Ectodermal cell (in vitro differentiated cells): Measurements from ENCODE around the gene PPP3CA.

Experiments
- H3K27ac ChIP-seq: 2 replicates; pipeline ENCODE4 v1.7.0; 2013; ENCODE audit warnings: mild to moderate bottlenecking, low read depth, low read length; ENCODE audit not compliant: insufficient read depth, poor library complexity, severe bottlenecking
- H3K27me3 ChIP-seq: 2 replicates; pipeline ENCODE4 v1.7.0; 2013; ENCODE audit warnings: mild to moderate bottlenecking, low read length; ENCODE audit not compliant: insufficient read depth, control insufficient read depth, poor library complexity, severe bottlenecking
- H3K36me3 ChIP-seq: one replicate; pipeline ENCODE4 v1.7.0; 2013; ENCODE audit warnings: low read length; ENCODE audit not compliant: control insufficient read depth, insufficient read depth
- H3K4me1 ChIP-seq: one replicate; pipeline ENCODE4 v1.7.0; 2013; ENCODE audit warnings: low read length; ENCODE audit not compliant: control insufficient read depth, insufficient read depth
- H3K4me3 ChIP-seq: 2 replicates; pipeline ENCODE4 v1.7.0; 2013; ENCODE audit warnings: low read depth, low read length, control low read depth; ENCODE audit not compliant: insufficient read depth
- H3K9me3 ChIP-seq: 2 replicates; pipeline ENCODE4 v1.7.0; 2013; ENCODE audit warnings: mild to moderate bottlenecking, low read length, moderate library complexity; ENCODE audit not compliant: control insufficient read depth
- WGBS, 2 experiments: methylation state at CpG; one replicate each; pipeline ENCODE4 v1.1.7; 2013; ENCODE audit warnings: missing lambda C conversion rate in 2 of 2; 5-methylcytosine and 5-hydroxymethylcytosine counted together

The PPP3CA gene

DNA sequence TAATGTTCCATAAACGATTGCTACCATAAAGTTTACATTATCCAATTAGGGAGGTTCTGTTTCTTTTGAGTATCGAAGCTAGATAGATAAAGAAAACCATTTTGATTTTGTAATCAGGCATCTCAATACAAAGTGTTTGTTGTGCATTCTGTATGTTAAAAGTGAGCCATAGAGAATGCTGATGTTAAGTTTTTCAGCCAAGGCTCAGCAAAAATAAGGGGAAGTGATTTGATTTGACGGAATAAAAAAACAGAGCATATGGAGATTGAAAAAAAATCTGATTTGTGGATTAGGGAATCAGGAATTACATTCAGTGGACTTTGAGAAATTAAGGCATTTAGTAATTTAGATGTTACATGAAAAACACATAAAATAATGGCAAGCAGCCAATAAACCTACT, 314.8 kb downstream of the PPP3CA start:
- H3K4me3 ChIP-seq: no peak overlapping the region
- WGBS, 2 experiments: 89 to 92% methylated on average over 2 to 3 of the region's 3 CpGs
- H3K27ac ChIP-seq: no peak overlapping the region
- H3K9me3 ChIP-seq: no peaks in the 10 kb centered on the region
- H3K4me1 ChIP-seq: peaks cover 11% of the 10 kb centered on the region
- H3K36me3 ChIP-seq: no peaks in the 10 kb centered on the region
- H3K27me3 ChIP-seq: no peaks in the 10 kb centered on the region

DNA sequence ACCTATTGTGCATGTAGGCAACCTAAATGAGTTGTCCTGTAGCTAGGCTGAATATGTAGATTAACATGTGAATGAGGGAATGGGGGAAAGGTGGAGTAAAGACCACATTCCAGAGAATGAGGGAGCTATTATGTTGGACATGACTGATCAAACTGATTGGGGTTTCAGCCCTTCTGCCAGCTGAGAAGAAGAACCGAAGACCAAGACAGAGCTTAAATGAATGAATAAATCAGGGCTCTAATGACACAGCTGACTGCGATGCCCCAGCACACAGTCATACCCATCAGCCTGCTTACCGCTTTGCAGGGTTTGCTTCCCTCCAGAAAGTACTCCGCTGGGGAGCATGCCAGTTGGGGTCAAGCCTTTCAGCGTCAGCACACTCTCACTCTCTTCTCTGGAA, 315.4 kb downstream of the PPP3CA start:
- H3K27me3 ChIP-seq: no peaks in the 10 kb centered on the region
- no peaks in the 10 kb centered on the region for H3K9me3 ChIP-seq
- H3K36me3 ChIP-seq: no peaks in the 10 kb centered on the region
- peaks cover 13% of the 10 kb centered on the region for H3K4me1 ChIP-seq
- no peak overlapping the region for H3K4me3 ChIP-seq
- H3K27ac ChIP-seq: no peak overlapping the region
- WGBS, 2 experiments: 2 to 4% methylated on average over 5 of the region's 5 CpGs

DNA sequence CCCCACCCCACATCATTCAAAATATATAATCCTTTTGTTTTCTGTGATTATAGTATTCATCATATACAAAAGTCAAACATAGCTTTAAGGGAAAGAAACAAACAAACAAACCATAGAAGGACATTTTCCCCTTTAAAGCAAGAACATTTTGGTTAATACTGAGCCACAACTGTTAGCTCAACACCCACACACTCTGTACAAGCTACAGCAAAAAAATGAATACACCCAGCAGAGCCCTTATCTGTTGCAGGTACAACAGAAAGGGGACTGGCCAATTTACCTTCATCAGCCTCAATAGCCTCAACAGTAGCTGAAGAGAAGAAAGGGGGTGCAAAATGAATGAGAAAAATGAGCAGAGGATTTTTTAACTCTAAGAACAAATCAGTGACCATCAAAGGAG, 318.4 kb downstream of the PPP3CA start:
- Histone ChIP-seq H3K27ac (no peak overlapping the region), H3K4me1 (peaks cover 16% of the 10 kb centered on the region)

DNA sequence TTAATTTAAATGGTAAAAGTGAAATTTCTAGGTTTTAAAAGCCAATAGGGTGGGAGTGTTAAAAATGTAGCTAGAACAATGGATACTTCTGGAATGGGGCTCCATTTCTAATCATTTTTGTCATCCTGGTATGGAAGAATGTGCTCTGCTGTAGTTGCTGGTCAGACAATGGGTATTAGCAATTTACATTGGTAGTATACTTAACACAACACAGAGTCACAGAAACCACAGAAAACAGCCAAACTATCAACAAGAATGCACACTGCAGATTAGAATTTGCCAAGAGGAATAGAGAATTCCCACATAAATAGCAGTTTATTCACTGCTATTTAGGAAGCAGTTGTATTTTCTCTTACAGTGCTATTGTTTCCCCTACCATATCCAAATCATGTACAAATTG, 319.6 kb downstream of the PPP3CA start:
- Histone ChIP-seq H3K27me3 (no peaks in the 10 kb centered on the region), H3K27ac (no peak overlapping the region), H3K9me3 (no peaks in the 10 kb centered on the region)

More for the DNA sequence above, 318.4 kb downstream of the PPP3CA start:
- H3K36me3 ChIP-seq: no peaks in the 10 kb centered on the region
- H3K27me3 ChIP-seq: no peaks in the 10 kb centered on the region
- no peaks in the 10 kb centered on the region for H3K9me3 ChIP-seq
- no peak overlapping the region for H3K4me3 ChIP-seq

DNA sequence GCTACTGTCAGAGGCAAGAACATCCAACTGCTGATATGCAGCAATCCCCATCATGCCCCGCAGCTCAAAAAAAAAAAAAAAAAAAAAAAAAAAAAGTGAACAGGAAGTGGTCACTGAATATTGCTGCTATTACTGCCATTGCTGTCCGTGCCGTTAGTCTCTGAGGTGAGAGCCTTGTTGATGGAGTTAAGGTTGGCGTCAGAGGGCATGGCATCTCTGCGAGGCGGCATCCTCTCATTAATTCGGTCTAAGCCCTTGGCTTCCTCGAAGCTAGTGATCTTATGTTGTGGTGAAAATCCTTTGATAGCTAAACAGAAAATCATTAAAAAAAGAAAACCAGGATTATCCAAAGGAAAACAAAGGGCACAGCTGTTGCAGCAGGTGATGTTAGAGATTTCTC, 321.6 kb downstream of the PPP3CA start:
- Histone ChIP-seq H3K9me3 (no peaks in the 10 kb centered on the region), H3K4me1 (peaks cover 4% of the 10 kb centered on the region), H3K4me3 (no peak overlapping the region), H3K36me3 (no peaks in the 10 kb centered on the region), H3K27ac (no peak overlapping the region), H3K27me3 (no peaks in the 10 kb centered on the region)
- WGBS, 2 experiments: 95 to 96% methylated on average over 7 to 8 of the region's 8 CpGs

More for the DNA sequence above, 319.6 kb downstream of the PPP3CA start:
- no peaks in the 10 kb centered on the region for H3K36me3 ChIP-seq
- peaks cover 15% of the 10 kb centered on the region for H3K4me1 ChIP-seq
- no peak overlapping the region for H3K4me3 ChIP-seq

DNA sequence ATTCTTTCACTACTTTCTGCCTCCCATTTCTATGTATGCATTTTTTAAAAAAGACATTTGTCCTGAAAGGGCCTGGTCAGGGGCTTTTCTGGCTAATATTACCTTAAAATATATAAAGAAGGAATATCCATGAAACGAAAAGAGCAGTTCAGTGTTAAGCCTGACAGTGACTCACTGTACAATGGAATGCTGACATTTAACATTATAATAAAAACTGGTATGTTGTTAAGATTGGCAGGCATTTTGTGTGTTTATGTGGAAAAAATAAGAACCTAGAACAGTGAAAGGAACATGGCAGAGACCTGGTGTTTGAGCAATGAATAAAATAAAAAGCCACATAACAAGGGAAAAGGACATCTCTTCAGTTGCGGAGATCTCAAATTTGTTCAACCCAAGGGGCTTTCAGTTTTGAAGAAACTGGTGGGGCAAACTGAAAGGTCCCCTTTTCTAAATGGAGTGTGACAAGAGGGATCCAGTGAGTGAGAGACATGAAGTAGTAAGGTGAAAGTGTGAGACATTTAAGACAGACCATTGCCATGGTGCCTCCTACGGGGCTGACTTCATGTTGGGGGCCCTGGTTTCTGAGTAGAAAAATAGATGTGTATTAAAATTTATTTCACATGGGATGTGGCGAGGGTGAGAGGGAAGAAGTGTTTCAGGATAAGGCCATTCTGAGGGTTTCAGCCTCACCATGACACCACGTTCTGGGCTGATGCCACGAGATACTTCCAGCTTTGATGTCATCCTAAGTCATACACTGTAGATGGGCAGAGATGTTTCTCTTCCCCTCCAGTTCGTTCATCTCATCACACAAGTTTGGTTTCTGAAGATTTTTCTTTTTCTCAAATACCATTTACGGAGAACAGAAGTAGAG, 324.9 kb downstream of the PPP3CA start:
- 93 to 95% methylated on average over 7 to 8 of the region's 8 CpGs for WGBS, 2 experiments
- Histone ChIP-seq H3K27me3 (no peaks in the 10 kb centered on the region), H3K9me3 (no peaks in the 10 kb centered on the region), H3K36me3 (no peaks in the 10 kb centered on the region), H3K4me1 (peaks cover 4% of the 10 kb centered on the region), H3K27ac (no peak overlapping the region), H3K4me3 (no peak overlapping the region)

DNA sequence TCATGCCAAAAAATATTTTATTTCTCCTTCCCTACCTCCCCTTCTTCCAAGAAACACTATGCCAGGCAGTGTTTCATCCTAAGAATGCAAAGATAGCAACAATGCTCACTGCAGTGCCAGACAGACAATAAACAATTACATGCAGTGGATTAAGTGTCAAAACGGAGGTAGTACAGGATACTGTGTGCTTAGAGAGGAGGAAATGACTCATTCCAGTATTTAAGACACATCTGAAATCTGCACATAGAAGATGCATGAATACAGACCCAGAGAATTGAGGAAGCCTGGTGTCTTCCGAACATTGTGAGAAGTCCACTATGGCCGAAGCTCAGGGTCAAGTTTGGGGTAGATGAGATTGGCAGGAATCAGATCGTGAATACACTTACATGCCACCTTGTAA, 326.4 kb downstream of the PPP3CA start:
- no peaks in the 10 kb centered on the region for H3K27me3 ChIP-seq
- no peak overlapping the region for H3K4me3 ChIP-seq
- H3K4me1 ChIP-seq: no peaks in the 10 kb centered on the region
- H3K27ac ChIP-seq: no peak overlapping the region
- no peaks in the 10 kb centered on the region for H3K9me3 ChIP-seq
- WGBS, 2 experiments: 89 to 94% methylated on average over 4 of the region's 4 CpGs
- H3K36me3 ChIP-seq: no peaks in the 10 kb centered on the region

DNA sequence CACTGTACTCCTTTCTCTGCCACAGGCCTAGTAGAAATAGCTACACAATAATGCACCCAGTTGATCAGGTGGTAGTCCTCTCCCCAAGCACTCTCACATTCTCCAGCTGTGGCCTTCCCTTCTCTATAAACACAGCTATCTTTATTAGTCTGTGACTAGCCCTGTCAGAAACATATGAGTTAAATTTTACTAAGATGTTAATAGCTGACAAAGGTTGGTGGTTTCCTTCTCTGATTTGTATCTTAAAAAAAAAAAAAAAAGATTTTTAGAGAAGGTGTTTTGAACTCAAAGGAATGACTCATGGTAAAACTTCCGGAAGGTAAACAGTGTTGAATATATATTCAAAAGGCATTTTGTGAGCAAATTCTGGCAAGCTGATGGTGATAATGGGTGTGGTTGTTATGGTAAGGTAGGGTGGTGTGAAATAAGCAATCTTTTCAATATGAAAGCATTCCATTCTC, 327.4 kb downstream of the PPP3CA start:
- Histone ChIP-seq H3K4me3 (no peak overlapping the region), H3K36me3 (no peaks in the 10 kb centered on the region), H3K27ac (no peak overlapping the region), H3K27me3 (no peaks in the 10 kb centered on the region), H3K4me1 (no peaks in the 10 kb centered on the region), H3K9me3 (no peaks in the 10 kb centered on the region)
- WGBS, 2 experiments: 82 to 93% methylated on average over 1 of the region's 1 CpG

DNA sequence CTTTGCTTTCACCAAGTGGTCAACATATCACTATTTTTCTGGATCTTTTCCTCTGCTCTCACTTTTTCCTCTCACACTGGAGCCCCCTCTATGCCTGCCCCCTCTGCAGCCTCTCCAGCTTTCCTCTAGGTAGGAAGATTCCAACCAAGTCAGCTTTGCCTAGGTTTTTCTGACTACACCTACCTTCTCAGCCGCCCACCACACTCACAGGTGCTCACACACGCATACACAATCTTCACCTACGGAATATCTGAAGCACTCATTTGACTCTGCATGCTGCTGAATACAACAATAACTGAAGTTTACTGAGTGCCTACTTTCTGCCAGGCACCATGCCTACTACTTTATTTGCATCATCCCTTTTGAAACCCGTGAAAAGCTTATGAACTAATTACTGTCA, 328.0 kb downstream of the PPP3CA start:
- no peak overlapping the region for H3K27ac ChIP-seq
- H3K36me3 ChIP-seq: no peaks in the 10 kb centered on the region
- H3K4me3 ChIP-seq: no peak overlapping the region
- 92 to 95% methylated on average over 4 of the region's 4 CpGs for WGBS, 2 experiments
- H3K9me3 ChIP-seq: no peaks in the 10 kb centered on the region
- H3K4me1 ChIP-seq: no peaks in the 10 kb centered on the region
- no peaks in the 10 kb centered on the region for H3K27me3 ChIP-seq

DNA sequence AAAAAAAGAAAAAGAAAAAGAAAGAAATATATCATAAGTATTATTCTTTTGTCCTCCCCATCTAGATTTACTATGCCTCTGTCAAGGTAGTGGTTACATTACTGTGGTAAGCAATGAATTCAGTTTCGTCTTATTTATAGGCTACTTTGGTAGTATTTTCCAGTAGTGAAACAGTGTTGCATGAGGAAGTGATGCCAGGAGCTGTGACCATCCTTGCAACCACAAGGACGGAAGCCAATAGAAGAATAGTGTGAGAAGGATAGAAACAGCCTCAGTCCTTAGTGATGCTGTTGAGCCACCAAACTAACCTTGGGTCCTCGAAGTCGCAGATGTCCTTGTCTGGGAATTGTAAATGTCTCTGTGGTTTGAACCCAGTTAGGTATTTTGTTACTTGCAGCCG, 328.5 kb downstream of the PPP3CA start:
- H3K4me3 ChIP-seq: no peak overlapping the region
- H3K4me1 ChIP-seq: no peaks in the 10 kb centered on the region
- 93 to 96% methylated on average over 5 of the region's 5 CpGs for WGBS, 2 experiments
- no peaks in the 10 kb centered on the region for H3K36me3 ChIP-seq
- H3K9me3 ChIP-seq: no peaks in the 10 kb centered on the region
- H3K27ac ChIP-seq: no peak overlapping the region
- H3K27me3 ChIP-seq: no peaks in the 10 kb centered on the region
